MM.1S (cell line): ENCODE results near the gene ZBED2.

Experiments used
- DNase-seq: peaks from one replicate; pipeline ENCODE4 v3.0.0-alpha.2; 2015
- H2AFZ ChIP-seq: fragments of 300-600 bp; sonication (generic); 2 replicates; pipeline ENCODE4 v1.6.0; 2016; ENCODE audit warnings: antibody characterized with exemption, low read length
- H3F3A ChIP-seq: fragments of 300-600 bp; sonication (generic); 2 replicates; pipeline ENCODE4 v1.6.1; 2016; ENCODE audit warnings: mild to moderate bottlenecking, antibody characterized with exemption, low read length, moderate library complexity, mixed read lengths; ENCODE audit not compliant: insufficient read depth
- H3K27ac ChIP-seq: fragments of 300-600 bp; sonication (generic); 2 replicates; pipeline ENCODE4 v1.5.1; 2016; ENCODE audit warnings: mild to moderate bottlenecking, low read length
- H3K27me3 ChIP-seq: fragments of 300-600 bp; sonication (generic); replicated peaks from 2 replicates; pipeline ENCODE4 v1.6.0; 2016; ENCODE audit warnings: low read length; ENCODE audit not compliant: insufficient read depth
- H3K36me3 ChIP-seq: fragments of 300-600 bp; sonication (generic); replicated peaks from 2 replicates; pipeline ENCODE4 v1.6.1; 2016; ENCODE audit warnings: mild to moderate bottlenecking, low read length, mixed read lengths; ENCODE audit not compliant: insufficient read depth
- H3K4me1 ChIP-seq: fragments of 300-600 bp; sonication (generic); 2 replicates; pipeline ENCODE4 v1.6.1; 2016; ENCODE audit warnings: low read length, mixed read lengths
- H3K4me2 ChIP-seq: fragments of 300-600 bp; sonication (generic); 2 replicates; pipeline ENCODE4 v1.6.0; 2016; ENCODE audit warnings: low read depth, low read length
- H3K4me3 ChIP-seq: fragments of 300-600 bp; sonication (generic); 2 replicates; pipeline ENCODE4 v1.5.1; 2016; ENCODE audit warnings: low read length, mixed read lengths
- H3K79me2 ChIP-seq: fragments of 300-600 bp; sonication (generic); 2 replicates; pipeline ENCODE4 v1.6.1; 2016; ENCODE audit warnings: mixed run types, low read length, mixed read lengths
- H3K9ac ChIP-seq: fragments of 300-600 bp; sonication (generic); 2 replicates; pipeline ENCODE4 v1.6.1; 2016; ENCODE audit warnings: low read length, mixed read lengths
- H3K9me2 ChIP-seq: fragments of 300-600 bp; sonication (generic); replicated peaks from 2 replicates; pipeline ENCODE4 v1.6.1; 2016; ENCODE audit warnings: mild to moderate bottlenecking, low read length, mixed read lengths; ENCODE audit not compliant: insufficient read depth
- H3K9me3 ChIP-seq: fragments of 300-600 bp; sonication (generic); replicated peaks from 2 replicates; pipeline ENCODE4 v1.6.1; 2016; ENCODE audit warnings: mild to moderate bottlenecking, low read length, mixed read lengths; ENCODE audit not compliant: insufficient read depth
- H4K20me1 ChIP-seq: fragments of 300-600 bp; sonication (generic); 2 replicates; pipeline ENCODE4 v1.6.1; 2016; ENCODE audit warnings: mild to moderate bottlenecking, low read length, moderate library complexity, mixed read lengths; ENCODE audit not compliant: insufficient read depth
- CTCF ChIP-seq: fragments of 300-600 bp; sonication (generic); IDR thresholded peaks from 2 replicates; pipeline ENCODE4 v1.5.1; 2016; ENCODE audit warnings: antibody characterized with exemption, low read length, mixed read lengths
- EZH2 ChIP-seq: fragments of 300-600 bp; sonication (generic); optimal IDR thresholded peaks from 2 replicates; pipeline ENCODE3; 2017; ENCODE audit warnings: low read depth, mild to moderate bottlenecking, antibody characterized with exemption, low read length, mixed read lengths
- EZH2phosphoT487 ChIP-seq: fragments of 300-600 bp; sonication (generic); IDR thresholded peaks from 2 replicates; pipeline ENCODE4 v1.6.1; 2018; ENCODE audit warnings: antibody characterized with exemption, low read length

ZBED2 gene

DNA sequence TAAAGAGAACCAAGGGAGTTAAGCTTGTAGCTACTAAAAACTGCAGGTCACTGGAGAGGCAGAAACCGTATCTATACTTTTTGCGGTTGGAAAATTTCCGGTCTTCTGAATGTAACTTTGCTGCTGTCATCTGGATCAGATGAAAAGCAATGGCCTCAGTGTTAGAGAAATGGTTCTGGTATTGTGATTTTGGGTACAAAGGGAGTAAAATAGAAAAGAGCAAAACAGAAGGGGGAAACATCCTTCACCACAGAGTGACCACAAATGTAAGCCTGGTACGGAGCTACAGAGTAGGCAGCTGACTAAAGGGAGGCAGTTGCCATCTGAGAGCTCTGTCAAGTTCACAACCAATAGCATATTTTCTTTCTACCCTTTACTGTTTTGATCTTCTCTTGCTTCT is 47.5 kb downstream of the ZBED2 start:
- Histone ChIP-seq H3K4me3 (no peak overlapping the region), H3K4me2 (no peak overlapping the region), H3K9me2 (no peaks in the 10 kb centered on the region), H3K27ac (no peak overlapping the region), H4K20me1 (no peaks in the 10 kb centered on the region), H3K79me2 (no peaks in the 10 kb centered on the region), H3K9ac (no peak overlapping the region), H3K27me3 (no peaks in the 10 kb centered on the region), H3K4me1 (no peaks in the 10 kb centered on the region), H2AFZ (no peak overlapping the region), H3F3A (no peaks in the 10 kb centered on the region), H3K9me3 (no peaks in the 10 kb centered on the region), H3K36me3 (no peaks in the 10 kb centered on the region)
- no peak for DNase-seq
- TF ChIP-seq EZH2 (no peak), CTCF (no peak), EZH2phosphoT487 (no peak)

- H3K9me2 ChIP-seq: no peaks in the 10 kb centered on the region
- no peaks in the 10 kb centered on the region for H4K20me1 ChIP-seq
- TF ChIP-seq EZH2: no peak
- no peak for TF ChIP-seq EZH2phosphoT487
- TF ChIP-seq CTCF: no peak
- H3K27ac ChIP-seq: no peak overlapping the region
- no peaks in the 10 kb centered on the region for H3F3A ChIP-seq
- H2AFZ ChIP-seq: no peak overlapping the region
- H3K36me3 ChIP-seq: no peaks in the 10 kb centered on the region
- H3K4me3 ChIP-seq: no peak overlapping the region
- H3K27me3 ChIP-seq: 0 out of 2 replicates have a peak, but pooled peaks cover 1% of the 10 kb centered on the region
- no peak overlapping the region for H3K4me2 ChIP-seq
- no peak for DNase-seq
- no peaks in the 10 kb centered on the region for H3K79me2 ChIP-seq
- H3K9me3 ChIP-seq: no peaks in the 10 kb centered on the region
- no peaks in the 10 kb centered on the region for H3K4me1 ChIP-seq
- no peak overlapping the region for H3K9ac ChIP-seq
Observed at GRCh38 chr3:111545349-111545748, 49.8 kb downstream of the ZBED2 start.
